NB4 (cell line): ENCODE results near the gene PRAF2.

Experiments used
- CTCF ChIP-seq: IDR thresholded peaks from one replicate; pipeline ENCODE4 v1.5.1; 2012; ENCODE audit warnings: low read depth, low read length
- MAX ChIP-seq: IDR thresholded peaks from 2 replicates; pipeline ENCODE4 v1.6.1; 2011; ENCODE audit warnings: low read depth, low read length
- MYC ChIP-seq: IDR thresholded peaks from 2 replicates; pipeline ENCODE4 v1.6.1; 2011; ENCODE audit warnings: low read depth, low read length
- POLR2A ChIP-seq: IDR thresholded peaks from 2 replicates; pipeline ENCODE4 v1.6.1; 2011; ENCODE audit warnings: mild to moderate bottlenecking; ENCODE audit not compliant: insufficient read length; ENCODE audit errors: extremely low read depth

- no peak for TF ChIP-seq CTCF
- no peak for TF ChIP-seq MAX
- no peak for TF ChIP-seq POLR2A
- TF ChIP-seq MYC: no peak
Observed at GRCh38 chrX:49089553-49089952, 15.8 kb upstream of the PRAF2 start.
